Measurements from ENCODE around the gene SLC7A1. TPM values are rescaled to one million over a fixed set of nuclear protein-coding genes. Genes with fewer than 3 reads are reported as not detected.

Gene SLC7A1
- total and polyA plus RNA-seq, 2 experiments from 2014 or later, result 23.0 to 74.7 TPM

GRCh38 chr13:29511980-29512379, 83.5 kb downstream of the SLC7A1 start:
- DNase-seq (ENCODE audit: low spot score) (no peak), ATAC-seq (no peak)
- Mint-ChIP-seq H3K9me3 (no peaks in the 10 kb centered on the region), H3K4me1 (no peaks in the 10 kb centered on the region), H3K27me3 (ENCODE audit: insufficient read depth, low read depth, poor library complexity) (peaks cover 39% of the 10 kb centered on the region), H3K4me3 (no peak overlapping the region), H3K27ac (no peak overlapping the region), H3K36me3 (ENCODE audit: low read depth) (peaks cover 60% of the 10 kb centered on the region)
- Histone ChIP-seq H4K20me1 (replicated peaks; ENCODE audit: insufficient read depth) (peaks cover 18% of the 10 kb centered on the region; the same call in 1 of the 2 replicates), H3K4me1 (ENCODE audit: insufficient read depth) (no peaks in the 10 kb centered on the region), H3F3A (replicated peaks; ENCODE audit: low read depth) (no peaks in the 10 kb centered on the region; the same call in 1 of the 2 replicates), H3K9me2 (ENCODE audit: insufficient read depth) (no peaks in the 10 kb centered on the region), H2AFZ (no peak overlapping the region), H3K79me2 (replicated peaks; ENCODE audit: insufficient read depth) (no peaks in the 10 kb centered on the region), H3K4me3 (no peak overlapping the region), H3K27ac (ENCODE audit: low read depth) (no peak overlapping the region), H3K27me3 (ENCODE audit: insufficient read depth) (no peaks in the 10 kb centered on the region), H3K4me2 (no peak overlapping the region), H3K36me3 (ENCODE audit: insufficient read depth) (peaks cover 8% of the 10 kb centered on the region; the same call in 1 of the 2 replicates)
- TF ChIP-seq ZNF114 (CRISPR knock-in tag; IDR thresholded peaks at IDR 0.05) (no peak), JUNB (IDR thresholded peaks at IDR 0.05; ENCODE audit: unreplicated experiment) (no peak), EZH2 (IDR thresholded peaks at IDR 0.05; ENCODE audit: low read depth, unreplicated experiment) (no peak), STAT1 (IDR thresholded peaks at IDR 0.05; ENCODE audit: unreplicated experiment) (no peak), NANOG (IDR thresholded peaks at IDR 0.05; ENCODE audit: borderline replicate concordance) (no peak), ZNF462 (CRISPR knock-in tag; IDR thresholded peaks at IDR 0.05) (no peak), CREB1 (CRISPR knock-in tag; IDR thresholded peaks at IDR 0.05; ENCODE audit: low read depth) (no peak)
- TF ChIP-seq, protein P1, sequence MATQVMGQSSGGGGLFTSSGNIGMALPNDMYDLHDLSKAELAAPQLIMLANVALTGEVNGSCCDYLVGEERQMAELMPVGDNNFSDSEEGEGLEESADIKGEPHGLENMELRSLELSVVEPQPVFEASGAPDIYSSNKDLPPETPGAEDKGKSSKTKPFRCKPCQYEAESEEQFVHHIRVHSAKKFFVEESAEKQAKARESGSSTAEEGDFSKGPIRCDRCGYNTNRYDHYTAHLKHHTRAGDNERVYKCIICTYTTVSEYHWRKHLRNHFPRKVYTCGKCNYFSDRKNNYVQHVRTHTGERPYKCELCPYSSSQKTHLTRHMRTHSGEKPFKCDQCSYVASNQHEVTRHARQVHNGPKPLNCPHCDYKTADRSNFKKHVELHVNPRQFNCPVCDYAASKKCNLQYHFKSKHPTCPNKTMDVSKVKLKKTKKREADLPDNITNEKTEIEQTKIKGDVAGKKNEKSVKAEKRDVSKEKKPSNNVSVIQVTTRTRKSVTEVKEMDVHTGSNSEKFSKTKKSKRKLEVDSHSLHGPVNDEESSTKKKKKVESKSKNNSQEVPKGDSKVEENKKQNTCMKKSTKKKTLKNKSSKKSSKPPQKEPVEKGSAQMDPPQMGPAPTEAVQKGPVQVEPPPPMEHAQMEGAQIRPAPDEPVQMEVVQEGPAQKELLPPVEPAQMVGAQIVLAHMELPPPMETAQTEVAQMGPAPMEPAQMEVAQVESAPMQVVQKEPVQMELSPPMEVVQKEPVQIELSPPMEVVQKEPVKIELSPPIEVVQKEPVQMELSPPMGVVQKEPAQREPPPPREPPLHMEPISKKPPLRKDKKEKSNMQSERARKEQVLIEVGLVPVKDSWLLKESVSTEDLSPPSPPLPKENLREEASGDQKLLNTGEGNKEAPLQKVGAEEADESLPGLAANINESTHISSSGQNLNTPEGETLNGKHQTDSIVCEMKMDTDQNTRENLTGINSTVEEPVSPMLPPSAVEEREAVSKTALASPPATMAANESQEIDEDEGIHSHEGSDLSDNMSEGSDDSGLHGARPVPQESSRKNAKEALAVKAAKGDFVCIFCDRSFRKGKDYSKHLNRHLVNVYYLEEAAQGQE (IDR thresholded peaks at IDR 0.05; ENCODE audit: unreplicated experiment), result no peak
